GM18867 (cell line): Measurements from ENCODE around the gene NR3C2.
"Not testable (repeated sequence)": the region's sequence is repeated elsewhere in the genome, so short reads cannot be mapped to it uniquely, and the experiment has no call there.

Experiments used
- ATAC-seq: cut with Tn5 transposase; IDR thresholded peaks from one replicate; pipeline ENCODE4 v1.9.1; 2021; ENCODE audit warnings: mild to moderate bottlenecking, moderate library complexity; ENCODE audit not compliant: unreplicated experiment

Gene NR3C2

DNA sequence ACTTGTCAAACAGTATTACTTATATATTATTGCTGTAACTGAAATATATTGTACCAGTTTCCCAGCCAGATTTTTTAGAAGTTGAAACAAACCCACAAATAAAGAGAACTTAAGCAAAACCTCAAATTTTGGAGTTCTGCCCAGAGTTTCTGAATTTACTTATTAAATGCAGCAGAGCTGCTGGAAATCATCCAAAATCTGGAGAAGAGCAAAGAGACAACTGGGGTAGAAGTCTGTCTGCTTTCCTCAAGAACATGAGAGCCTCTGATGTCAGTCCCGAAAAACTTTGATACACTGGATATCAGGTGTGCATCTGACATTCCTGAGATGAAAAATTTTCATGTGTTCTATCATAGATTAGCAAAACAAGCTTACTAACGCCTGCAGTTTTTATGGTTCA is 325.9 kb downstream of the NR3C2 start:
- ATAC-seq, result no peak

DNA sequence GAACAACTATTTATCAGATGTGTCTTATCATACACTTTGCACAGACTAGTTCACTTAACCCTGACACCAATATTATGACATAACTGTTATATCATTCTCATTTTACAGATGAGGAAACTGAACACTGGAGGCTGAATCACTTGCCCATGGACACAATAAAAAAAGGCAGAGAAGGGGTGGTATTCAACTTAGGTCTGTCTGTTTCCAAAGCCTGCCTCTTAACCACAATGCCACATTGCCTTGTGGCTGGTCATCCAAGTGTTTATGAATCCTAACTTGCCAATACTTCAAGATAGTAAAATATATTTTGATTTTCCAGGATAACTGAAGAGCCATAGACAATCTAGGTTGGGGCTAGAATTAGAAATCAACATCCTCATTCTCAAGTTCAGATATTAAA is 327.8 kb downstream of the NR3C2 start:
- no peak for ATAC-seq

DNA sequence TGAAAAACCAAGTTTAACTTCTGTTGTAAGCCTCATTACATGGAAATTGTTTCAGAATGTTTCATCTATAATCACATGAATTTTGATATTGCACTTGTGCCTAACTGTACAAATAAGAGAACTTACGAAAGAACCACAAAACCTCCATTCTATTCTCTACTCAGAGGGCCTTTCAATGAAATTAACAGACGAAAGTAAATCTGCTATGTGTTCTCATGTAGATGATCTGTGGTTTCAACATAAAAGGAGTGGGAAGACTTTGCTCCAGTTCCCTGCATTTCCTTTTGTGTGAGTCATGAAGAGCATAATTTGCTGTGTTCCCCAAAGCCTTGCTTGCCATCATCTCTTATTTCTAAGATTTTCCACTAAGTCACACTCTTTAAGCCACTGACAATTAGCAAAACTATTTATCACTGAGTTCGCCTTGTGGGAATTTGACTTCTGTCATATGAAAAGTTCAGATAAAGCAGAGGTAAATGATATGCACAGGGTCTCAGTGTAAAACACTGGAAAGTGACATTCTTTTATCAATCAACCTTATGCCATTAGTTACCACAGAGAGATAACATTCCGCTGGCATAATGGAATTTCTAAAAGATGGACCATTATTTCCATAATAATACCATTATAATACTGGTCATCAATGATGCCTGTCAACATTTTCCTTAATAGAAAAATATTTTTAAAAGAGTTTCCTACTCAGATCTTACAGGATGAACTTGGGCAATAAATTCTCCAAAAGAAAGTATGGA is 329.8 kb downstream of the NR3C2 start:
- no peak for ATAC-seq

DNA sequence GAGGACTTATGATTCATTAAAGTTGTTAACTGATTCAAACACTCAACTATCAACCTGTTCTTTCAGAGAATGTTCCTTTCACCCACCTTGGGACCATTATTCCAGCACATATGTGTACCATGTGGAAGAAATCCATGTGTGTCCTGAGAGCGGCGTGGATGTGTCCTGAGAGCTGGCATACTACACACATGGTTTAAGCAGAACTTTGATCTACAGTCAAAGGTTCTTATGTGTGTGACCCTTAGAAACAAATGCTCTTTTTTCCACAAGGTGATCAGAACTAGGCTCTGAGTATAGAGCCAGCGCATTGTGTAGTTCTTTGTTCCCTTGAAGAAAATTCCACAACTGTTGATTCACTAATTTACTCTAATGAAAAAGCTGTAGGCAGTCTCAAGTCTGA is 332.0 kb downstream of the NR3C2 start:
- no peak for ATAC-seq

DNA sequence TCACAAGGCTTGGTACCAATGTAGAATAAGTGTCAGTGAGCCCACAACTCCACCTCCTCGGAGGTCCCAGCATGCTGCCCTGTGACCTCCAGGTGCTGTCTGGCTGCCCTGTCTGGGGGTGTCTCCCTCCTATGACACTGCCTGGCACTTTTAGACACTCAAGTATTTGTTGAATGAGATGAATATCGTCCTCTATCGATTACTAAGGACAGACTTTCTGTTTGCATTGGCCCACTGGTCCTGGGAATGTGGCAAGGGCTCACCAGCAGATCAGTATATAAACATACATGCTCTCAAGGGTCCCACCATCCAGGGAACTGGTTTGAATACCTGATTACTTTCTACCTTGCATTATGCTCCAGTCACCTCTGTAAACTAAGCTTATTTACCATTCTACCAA is 333.0 kb downstream of the NR3C2 start:
- no peak for ATAC-seq

DNA sequence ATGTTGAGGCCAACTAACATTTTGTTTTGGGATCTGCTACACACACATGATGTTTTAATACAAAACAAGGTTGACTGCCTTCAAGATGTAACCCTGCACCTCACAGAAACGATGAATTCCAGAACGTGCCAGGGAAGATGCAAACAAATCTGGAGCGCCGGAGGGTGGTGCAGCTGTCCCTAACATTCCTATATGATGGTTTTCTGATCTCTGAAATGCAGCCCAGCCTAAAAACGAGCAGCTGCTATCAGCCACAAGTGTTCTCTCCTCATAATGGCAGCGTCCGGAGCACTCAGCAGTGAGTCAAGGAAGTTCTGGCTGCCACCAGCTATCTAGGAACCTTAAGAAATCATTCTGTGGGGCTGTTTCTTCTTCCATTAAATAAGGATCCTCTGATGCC is 333.4 kb downstream of the NR3C2 start:
- ATAC-seq, result no peak

DNA sequence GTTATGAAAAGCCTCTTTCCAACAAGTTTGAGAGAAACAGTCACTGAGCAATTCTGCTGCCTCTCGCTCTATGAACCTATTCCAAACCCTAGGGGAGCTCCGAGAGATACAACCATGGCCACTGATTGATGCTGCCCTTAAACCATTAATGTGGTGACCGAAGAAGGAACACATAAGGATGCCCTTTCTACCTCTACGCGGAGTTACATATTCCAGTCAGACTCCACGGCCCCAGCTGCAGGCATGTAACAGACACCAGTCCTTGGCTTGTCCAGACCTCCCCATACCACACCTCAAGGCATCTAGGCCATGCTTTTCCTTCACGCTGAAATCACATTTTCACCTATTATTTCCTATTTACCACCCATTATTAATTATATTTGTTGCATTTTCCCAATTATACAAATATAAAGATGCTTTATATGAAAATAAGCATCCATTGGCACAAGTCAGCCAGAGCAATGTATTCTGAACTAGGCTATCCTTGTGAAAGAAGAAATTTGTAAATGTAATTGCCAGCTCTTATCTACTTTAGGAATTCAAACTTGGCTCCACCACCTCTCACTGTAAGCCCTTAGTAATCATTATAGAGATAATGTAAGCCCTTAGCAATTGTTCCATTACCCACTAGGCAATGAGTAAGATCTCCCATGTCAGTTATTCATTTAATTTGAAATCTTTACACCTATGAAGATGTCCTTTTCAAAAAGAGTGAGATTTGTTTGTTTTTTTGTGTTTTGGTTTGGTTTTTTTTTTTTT is 338.4 kb downstream of the NR3C2 start:
- no peak for ATAC-seq

DNA sequence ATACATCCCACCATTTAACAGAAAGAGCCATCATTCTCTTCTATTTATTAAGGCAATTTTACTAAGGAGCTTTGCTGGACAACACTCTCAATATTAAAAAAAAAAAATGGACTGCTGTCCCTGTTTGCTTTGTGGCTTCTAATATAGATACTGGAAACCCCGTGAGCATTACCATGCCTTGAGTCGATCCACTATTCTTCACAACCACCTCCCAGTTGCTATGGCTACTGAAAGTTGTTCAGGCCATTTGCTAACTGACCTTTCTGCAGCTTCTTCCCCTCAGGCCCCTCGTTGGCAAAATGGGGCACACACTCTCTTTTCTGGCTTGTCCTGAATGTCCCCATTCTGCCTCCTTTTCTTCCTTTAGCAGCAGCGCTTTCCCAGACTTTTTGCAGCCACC is 340.4 kb downstream of the NR3C2 start:
- no peak for ATAC-seq

DNA sequence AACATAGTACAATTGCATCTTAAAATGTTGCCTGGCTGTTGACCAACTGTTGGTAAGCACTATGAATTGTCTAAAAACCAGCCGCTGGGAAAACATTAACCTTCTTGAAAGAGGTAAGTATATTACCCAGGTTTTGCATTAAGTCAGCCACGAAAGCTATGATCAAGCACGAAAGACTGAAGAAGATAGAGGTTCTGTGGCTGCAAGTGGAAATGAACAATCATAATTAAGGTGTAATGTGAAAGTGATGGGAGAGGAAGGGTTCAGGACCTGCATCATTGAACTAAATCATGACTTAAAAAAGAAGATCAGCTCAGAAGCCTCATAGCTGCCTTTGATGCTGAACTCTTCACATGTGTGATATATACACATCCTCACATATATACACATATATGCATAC is 341.0 kb downstream of the NR3C2 start:
- no peak for ATAC-seq

DNA sequence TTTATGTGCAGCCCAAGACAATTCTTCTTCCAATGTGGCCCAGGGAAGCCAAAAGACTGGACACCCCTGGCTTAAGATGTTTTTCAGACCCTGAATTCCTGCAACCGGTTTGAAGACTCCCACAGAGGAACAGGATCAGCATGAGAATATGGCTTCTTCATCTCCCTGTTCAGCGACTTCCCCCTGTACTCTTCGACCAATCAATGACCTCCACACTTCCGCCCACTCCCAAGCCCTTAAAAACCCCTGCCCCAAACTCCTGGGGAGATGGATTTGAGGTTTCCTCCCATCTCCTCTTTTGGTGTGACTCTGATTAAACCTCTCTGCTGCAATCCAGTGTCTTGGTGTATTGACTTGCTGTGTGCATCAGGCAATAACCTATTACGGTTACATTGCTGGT is 344.4 kb downstream of the NR3C2 start:
- no peak for ATAC-seq

DNA sequence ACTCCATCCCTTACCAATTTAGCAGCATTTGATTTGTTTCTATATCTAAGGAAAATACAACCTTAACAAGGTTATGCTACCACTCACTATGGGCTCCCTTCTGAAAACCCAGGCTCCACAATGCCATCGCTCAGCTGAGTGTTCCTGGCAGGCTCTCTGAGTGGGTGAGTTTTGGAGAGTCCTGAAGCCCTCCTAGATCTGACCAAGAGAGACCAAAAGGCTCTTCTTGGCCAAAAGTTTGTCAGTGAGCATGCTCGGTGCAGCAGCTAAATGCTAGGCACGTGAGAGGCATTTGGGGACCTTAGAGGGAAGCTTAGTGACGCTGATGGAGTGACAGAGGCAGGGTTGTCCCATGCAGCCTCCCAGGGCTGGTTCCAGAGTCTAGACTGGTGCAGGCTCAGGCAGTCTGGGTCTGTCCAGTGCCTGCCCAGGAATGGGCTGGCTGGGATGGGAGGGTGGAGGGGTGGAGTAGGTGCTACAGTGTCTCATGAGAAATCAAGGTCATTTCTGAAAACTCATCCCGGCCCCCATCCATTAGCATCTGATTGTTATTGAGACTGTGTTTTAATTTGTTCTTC is 346.8 kb downstream of the NR3C2 start:
- ATAC-seq, result no peak

DNA sequence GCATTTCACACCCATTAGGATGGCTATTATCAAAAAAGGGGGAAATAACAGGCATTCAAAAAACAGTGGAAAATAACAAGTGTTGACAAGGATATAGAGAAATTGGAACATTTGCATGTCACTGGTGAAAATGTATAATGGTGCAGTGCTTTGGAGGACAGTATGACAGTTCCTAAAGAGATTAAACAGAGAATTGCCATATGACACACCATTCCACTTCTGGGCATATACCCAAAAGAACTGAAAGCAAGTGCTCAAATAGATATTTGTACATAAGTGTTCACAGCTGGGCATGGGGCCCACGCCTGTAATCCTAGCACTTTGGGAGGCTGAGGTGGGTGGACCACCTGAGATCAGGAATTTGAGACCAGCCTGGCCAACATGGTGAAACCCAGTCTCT is 348.1 kb downstream of the NR3C2 start:
- no peak for ATAC-seq

DNA sequence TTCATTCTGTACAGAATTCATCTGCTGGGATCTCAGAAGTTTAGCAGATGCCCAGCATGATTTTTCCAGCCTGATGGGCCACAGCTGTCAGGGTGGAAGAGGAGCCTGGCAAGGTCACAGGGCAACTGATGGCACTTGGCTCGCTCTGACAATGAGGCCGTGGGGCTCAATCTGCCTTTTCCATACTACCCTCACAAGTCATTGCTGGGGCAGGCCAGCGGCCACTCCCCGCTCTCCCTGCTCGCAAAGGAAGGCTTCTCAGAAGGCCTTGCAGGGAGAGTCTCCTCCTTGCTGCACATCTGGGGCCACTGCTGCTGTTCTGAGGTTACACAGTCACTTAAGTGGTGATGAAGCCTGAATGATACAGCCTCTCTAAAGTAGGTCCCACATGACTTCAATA is 349.1 kb downstream of the NR3C2 start:
- ATAC-seq, result no peak

DNA sequence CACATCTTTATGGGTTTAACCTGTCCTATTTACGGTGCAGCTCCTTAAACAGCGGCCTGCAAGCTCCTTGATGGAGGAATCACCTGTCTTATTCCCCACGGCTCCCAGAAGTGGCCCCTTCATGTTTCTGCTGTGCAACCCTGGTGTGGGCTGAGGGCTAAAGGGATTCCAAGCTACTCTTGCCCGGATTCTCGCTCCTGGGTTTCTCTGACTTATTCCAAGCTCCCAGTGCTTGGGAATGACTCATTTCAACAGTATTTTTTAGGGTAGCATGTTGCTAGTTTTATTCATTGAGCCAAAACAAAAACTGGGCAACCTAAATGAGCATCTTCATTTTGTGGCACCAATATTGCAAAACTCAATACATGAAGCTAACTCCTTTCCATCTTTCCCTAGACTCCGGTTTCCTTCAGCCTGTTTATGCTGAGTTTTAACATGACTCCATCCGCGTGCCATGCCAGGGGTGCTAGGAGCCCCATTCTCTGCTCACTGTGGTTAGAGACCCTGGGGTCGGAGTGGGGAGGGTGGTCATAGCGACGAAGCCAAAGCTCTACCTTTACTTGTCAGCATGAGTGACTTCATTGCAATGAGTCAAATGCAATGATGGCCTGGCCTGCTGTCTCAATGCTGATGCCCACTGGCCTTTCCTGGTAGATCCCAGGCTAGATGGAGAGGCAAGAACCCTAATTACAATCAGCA is 349.7 kb downstream of the NR3C2 start:
- no peak for ATAC-seq

DNA sequence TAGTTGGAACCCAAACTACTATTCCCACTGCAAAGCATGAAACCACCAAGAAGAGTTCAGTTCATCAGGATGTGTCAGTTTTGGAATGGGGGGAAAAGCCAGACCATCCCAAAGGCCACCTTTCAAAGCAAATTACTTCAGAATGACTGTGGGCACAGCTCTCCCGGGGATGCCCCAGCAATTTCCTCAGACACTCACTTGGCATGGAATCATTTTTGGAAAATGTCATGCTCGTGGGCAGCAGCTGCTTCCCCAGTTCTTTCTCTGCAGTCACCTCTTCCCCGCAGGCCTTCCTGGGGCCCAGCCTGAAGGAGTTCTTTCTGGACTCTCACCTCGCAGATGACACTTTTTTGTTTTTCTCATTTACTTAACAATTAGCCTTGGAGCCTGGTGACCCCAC is 350.3 kb downstream of the NR3C2 start:
- no peak for ATAC-seq

DNA sequence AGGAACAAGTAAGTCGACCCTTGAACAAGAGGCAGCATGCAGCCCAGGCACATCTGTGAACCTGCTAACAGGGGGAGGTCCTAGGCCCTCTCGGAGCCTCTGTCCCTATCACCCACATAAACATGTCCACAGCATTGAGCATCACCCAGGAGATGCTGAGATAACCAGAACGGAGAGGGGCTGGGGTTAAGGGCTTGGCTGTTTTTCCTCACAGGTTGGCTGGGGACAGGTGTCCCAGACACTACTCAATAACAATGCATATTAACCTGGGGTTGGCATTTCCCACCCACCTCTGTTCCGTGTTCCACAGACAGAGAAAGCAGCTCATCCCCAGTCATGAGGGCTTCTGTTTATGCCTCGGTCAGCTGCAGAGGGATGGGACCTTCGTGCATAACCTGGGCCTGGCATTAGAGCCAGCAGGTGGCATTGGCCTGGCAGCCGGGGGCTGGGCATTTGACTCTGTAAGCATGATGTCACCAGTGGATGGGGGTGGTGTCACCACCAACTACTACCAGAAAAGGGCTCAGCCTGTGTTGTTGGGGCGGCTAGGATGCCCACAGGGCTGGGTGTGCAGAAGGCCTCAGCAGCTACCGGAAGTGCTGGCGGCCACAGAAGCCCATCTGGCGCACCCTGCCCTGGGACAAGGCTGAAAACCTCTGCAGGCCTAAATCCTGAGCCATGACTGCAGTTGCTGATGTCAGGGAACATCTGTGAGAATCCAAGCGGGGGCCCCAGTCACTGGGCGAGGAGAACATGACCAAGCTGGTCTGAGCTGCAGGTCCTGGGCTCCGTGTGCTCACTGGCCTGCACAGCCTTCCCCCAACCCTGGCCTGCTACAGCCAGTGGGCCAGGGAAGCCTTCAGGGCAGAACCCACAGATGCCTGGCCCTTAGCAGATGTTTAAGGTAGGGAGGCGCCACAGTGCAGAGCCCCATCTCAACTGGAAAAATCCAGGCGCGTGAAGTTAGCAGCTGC is 351.4 kb downstream of the NR3C2 start:
- no peak for ATAC-seq

DNA sequence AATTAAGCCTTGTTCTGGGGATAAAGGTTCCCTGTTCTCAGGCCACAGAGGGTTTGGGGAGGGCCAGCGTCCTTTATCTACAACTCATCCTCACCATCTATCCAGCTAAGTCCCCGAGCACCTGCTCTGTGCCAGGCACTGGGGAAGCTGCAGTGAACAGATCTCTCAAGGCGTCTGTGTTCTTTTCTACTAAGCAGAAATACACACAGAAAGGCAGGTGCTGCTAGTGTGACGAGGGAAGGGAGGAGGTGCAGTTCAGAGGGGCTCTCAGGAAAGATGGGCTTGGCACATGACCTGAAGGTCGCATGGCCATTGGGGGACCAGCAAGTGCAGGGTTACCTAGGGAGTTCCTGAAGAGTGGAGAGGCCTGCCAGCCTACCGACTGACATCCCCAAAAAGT is 352.2 kb downstream of the NR3C2 start:
- ATAC-seq, result no peak

DNA sequence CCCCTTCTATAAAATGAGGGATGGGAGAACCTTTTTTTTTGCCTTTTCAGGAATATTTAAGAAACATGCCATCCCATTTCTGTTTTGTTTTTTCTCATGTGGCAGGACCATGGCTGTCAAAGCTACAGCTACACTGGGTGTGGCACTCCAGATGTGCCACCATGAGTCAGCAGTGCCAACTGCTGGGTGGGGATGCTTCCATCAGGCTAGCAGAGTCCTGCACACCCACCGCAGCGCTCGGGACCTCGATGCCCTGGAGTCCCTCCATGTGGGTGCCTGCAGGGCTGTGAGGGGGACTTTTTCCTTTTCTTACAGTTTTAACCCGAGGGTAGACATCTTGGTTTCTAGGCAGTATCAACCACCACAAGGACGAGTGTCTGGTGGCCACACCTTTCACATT is 352.6 kb downstream of the NR3C2 start:
- ATAC-seq, result no peak

DNA sequence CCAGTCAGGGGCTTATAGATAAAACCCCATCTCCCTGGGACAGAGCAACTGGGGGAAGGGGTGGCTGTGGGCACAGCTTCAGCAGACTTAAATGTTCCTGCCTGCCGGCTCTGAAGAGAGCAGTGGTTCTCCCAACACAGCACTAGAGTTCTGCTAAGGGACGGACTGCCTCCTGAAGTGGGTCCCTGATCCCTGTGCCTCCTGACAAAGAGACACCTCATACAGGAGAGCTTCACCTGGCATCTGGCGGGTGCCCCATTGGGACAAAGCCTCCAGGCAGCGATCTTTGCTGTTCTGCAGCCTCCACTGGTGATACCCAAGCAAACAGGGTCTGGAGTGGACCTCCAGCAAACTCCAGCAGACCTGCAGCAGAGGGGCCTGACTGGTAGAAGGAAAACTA is 359.1 kb downstream of the NR3C2 start:
- not testable (repeated sequence) for ATAC-seq

DNA sequence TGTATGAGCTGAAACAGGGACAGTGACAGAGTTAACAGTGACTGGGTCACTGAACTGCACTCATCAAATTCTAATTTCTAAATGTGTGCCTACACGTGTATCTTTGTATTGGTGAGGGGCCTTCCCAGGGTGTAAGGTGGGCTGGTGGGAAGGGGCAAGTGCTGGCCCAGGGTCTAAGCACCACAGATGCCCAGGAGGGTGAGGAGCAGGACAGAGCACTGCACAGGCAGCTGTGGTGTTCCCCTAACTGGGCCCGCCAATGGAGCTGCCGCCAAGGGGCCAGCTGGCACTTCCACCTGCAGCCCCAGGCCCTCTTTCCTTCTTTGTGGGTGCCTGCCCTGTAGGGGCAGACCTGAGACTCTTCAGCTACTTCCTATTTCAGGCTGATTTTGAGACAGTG is 360.5 kb downstream of the NR3C2 start:
- ATAC-seq, result no peak

DNA sequence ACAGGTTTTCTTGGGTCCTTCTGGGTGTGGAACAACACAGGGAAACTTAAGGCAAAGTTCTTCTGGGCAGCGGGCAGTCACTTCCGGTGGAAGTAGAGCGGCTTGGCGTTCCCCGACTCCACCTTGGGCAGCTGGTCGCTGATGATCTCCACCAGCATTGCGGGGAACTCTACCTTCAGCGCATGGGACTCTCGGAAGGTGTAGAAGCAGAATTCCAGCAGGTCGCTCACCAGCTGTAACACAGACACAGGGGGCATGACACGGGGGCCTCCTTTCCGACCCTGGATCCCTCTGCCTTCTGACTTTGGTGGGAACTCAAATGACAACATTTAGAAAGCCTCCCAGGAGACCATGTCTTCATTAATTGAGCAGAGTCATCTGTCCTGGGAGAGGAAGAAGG is 360.9 kb downstream of the NR3C2 start:
- ATAC-seq, result no peak
